B cell (primary cell): ENCODE data around the gene TRPC4AP. TPM values are rescaled to one million over a fixed set of nuclear protein-coding genes. Genes with fewer than 3 reads are reported as not detected.

Experiments used
- ATAC-seq: fragments of 200-7000 bp; cut with Tn5 transposase; one replicate; pipeline ENCODE4 v1.10.0; 2021; ENCODE audit warnings: low read depth, mild to moderate bottlenecking, moderate number of reproducible peaks, moderate library complexity
- CTCF ChIA-PET: fragments of 350-600 bp; sonication (Branson Sonifier 250); formaldehyde crosslinking; loops from one replicate; lab custom pipeline; 2021; ENCODE audit warnings: antibody characterized with exemption, inconsistent platforms; lab: Charles Lee
- POLR2A ChIA-PET: fragments of 350-600 bp; sonication (Branson Sonifier 250); formaldehyde crosslinking; loops from one replicate; lab custom pipeline; 2021; ENCODE audit warnings: antibody characterized with exemption; lab: Charles Lee
- DNase-seq: peaks from one replicate; pipeline ENCODE4 v3.0.0; 2013
- H2AFZ ChIP-seq: 2 replicates; pipeline ENCODE4 v1.6.1; 2012; ENCODE audit warnings: mild to moderate bottlenecking, low read depth, low read length; ENCODE audit not compliant: insufficient read depth, poor library complexity, severe bottlenecking
- H3K27ac ChIP-seq, 2 donors: 1 replicate in 1 of 2; 2 replicates in 1 of 2; pipeline ENCODE4 v1.5.1; 2012 to 2013; ENCODE audit warnings: low read length in 2 of 2, mild to moderate bottlenecking in 2 of 2, moderate library complexity in 1 of 2
- H3K27me3 ChIP-seq, 4 experiments: fragments of 200-600 bp in 1 of 4; sonication (generic) in 1 of 4; replicated peaks in 1 of 4; 1 replicate in 2 of 4; 2 replicates in 2 of 4; pipeline versions ENCODE4 v1.6.1 to v1.7.0; 2013 to 2016; ENCODE audit warnings: low read length in 3 of 4, mild to moderate bottlenecking in 2 of 4, mixed read lengths in 1 of 4, moderate library complexity in 1 of 4; ENCODE audit not compliant: insufficient read depth in 4 of 4, control insufficient read depth in 3 of 4; ENCODE audit errors: control extremely low read depth in 1 of 4
- H3K36me3 ChIP-seq, 2 experiments: replicated peaks in 1 of 2; 1 replicate in 1 of 2; 2 replicates in 1 of 2; pipeline versions ENCODE4 v1.6.1 to v1.7.1; 2013; ENCODE audit warnings: low read length in 1 of 2; ENCODE audit not compliant: insufficient read depth in 2 of 2, control insufficient read depth in 1 of 2; ENCODE audit errors: control extremely low read depth in 1 of 2, extremely low read depth in 1 of 2
- H3K4me1 ChIP-seq, 2 donors: fragments of 200-600 bp in 1 of 2; sonication (generic) in 1 of 2; 1 replicate in 1 of 2; 2 replicates in 1 of 2; pipeline versions ENCODE4 v1.5.1 to v1.6.1; 2013 to 2017; ENCODE audit warnings: low read length in 2 of 2; ENCODE audit not compliant: control insufficient read depth in 2 of 2, insufficient read depth in 2 of 2
- H3K4me2 ChIP-seq: replicated peaks from 2 replicates; pipeline ENCODE3; 2012; ENCODE audit warnings: mild to moderate bottlenecking, low read depth, low read length; ENCODE audit not compliant: poor library complexity, severe bottlenecking
- H3K4me3 ChIP-seq, 5 experiments: fragments of 200-600 bp in 1 of 5; sonication (generic) in 1 of 5; 1 replicate in 3 of 5; 2 replicates in 2 of 5; pipeline versions ENCODE4 v1.5.1 to v1.7.0; 2011 to 2016; ENCODE audit warnings: low read length in 4 of 5, mild to moderate bottlenecking in 4 of 5, low read depth in 2 of 5, control low read depth in 1 of 5, moderate library complexity in 1 of 5; ENCODE audit not compliant: insufficient read depth in 1 of 5; ENCODE audit errors: control extremely low read depth in 1 of 5, extremely low read depth in 1 of 5
- H3K79me2 ChIP-seq: fragments of 200-600 bp; sonication (generic); one replicate; pipeline ENCODE4 v1.6.0; 2016; ENCODE audit warnings: low read length; ENCODE audit not compliant: control insufficient read depth, insufficient read depth
- H3K9ac ChIP-seq: fragments of 200-600 bp; sonication (generic); 2 replicates; pipeline ENCODE4 v1.6.1; 2017; ENCODE audit warnings: mild to moderate bottlenecking, low read length, moderate library complexity
- H3K9me3 ChIP-seq, 3 donors: one replicate each; pipeline versions ENCODE4 v1.6.1 to v1.7.1; 2013; ENCODE audit warnings: low read length in 2 of 3; ENCODE audit not compliant: control insufficient read depth in 2 of 3, insufficient read depth in 1 of 3; ENCODE audit errors: control extremely low read depth in 1 of 3
- H4K20me1 ChIP-seq: 2 replicates; pipeline ENCODE4 v1.6.0; 2012; ENCODE audit warnings: mild to moderate bottlenecking, low read length; ENCODE audit not compliant: insufficient read depth, control insufficient read depth, poor library complexity, severe bottlenecking
- H3K27ac Mint-ChIP-seq: one replicate; pipeline ENCODE4 v1.8.0; 2021; ENCODE audit warnings: mixed read lengths
- H3K27me3 Mint-ChIP-seq: one replicate; pipeline ENCODE4 v1.8.0; 2021; ENCODE audit warnings: mixed read lengths
- H3K4me1 Mint-ChIP-seq: one replicate; pipeline ENCODE4 v1.8.0; 2021; ENCODE audit warnings: mixed read lengths
- H3K4me3 Mint-ChIP-seq: one replicate; pipeline ENCODE4 v1.8.0; 2021; ENCODE audit warnings: mixed read lengths
- H3K9me3 Mint-ChIP-seq: one replicate; pipeline ENCODE4 v1.8.0; 2022; ENCODE audit warnings: mixed read lengths; ENCODE audit not compliant: insufficient read depth
- EZH2 ChIP-seq: IDR thresholded peaks from 2 replicates; pipeline ENCODE4 v1.6.1; 2012; ENCODE audit warnings: borderline replicate concordance, low read depth, mild to moderate bottlenecking, moderate library complexity, low read length; ENCODE audit not compliant: insufficient read depth, poor library complexity, severe bottlenecking
- WGBS: methylation state at CpG from one replicate; pipeline ENCODE4 v1.1.5; 2013; ENCODE audit warnings: missing lambda C conversion rate; ENCODE audit not compliant: insufficient coverage; 5-methylcytosine and 5-hydroxymethylcytosine counted together
- intact Hi-C: fragments of 100-400 bp; cut with micrococcal nuclease; formaldehyde crosslinking; loops from one replicate; pipeline ENCODE4 v1.10.0; 2022
- polyA plus RNA-seq: library from polyadenylated mRNA; depleted of rRNA; stranded (reverse); fragments of >200 nt; gene quantifications from 2 replicates; pipeline ENCODE4 v1.2.3, GENCODE V29; 2012
- total RNA-seq, 2 donors: library from RNA; stranded (reverse); fragments of 120-200 nt in 1 of 2; gene quantifications; 1 replicate in 1 of 2; 2 replicates in 1 of 2; pipeline versions ENCODE4 v1.2.3 to v1.2.4, GENCODE V29; 2013 to 2022
- TF ChIP-seq, protein P1 (sequence below): fragments of 200-600 bp; IDR thresholded peaks from one replicate; pipeline ENCODE4 v1.8.0; 2022; ENCODE audit warnings: antibody characterized with exemption, mild to moderate bottlenecking

TRPC4AP gene
- total and polyA plus RNA-seq, 2 donors (not counting 1 experiment from before 2014, with no cell fraction given): 62.5 to 73.2 TPM

DNA sequence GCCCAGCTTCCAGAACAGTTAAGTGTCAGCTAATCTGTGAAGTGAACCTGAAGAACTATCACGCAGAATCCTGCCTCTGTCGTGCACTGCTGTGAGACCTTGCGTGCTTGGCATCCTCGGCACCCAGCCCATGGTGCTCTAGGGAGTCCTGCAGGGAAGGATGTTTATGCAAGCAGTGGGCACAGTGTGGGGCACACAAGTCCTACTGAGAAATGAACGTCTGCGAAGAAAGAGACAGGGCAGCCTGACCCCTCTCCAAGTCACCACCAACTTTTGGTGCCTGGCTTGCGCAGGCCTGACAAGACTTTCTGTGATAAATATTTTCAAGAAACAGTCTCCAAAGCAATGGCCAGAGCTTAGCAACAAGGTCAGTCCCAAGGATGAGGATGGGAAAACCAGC is 69.0 kb downstream of the TRPC4AP start:
- no peak overlapping the region for H3K27ac Mint-ChIP-seq
- no peak overlapping the region for H2AFZ ChIP-seq
- TF ChIP-seq, protein P1, sequence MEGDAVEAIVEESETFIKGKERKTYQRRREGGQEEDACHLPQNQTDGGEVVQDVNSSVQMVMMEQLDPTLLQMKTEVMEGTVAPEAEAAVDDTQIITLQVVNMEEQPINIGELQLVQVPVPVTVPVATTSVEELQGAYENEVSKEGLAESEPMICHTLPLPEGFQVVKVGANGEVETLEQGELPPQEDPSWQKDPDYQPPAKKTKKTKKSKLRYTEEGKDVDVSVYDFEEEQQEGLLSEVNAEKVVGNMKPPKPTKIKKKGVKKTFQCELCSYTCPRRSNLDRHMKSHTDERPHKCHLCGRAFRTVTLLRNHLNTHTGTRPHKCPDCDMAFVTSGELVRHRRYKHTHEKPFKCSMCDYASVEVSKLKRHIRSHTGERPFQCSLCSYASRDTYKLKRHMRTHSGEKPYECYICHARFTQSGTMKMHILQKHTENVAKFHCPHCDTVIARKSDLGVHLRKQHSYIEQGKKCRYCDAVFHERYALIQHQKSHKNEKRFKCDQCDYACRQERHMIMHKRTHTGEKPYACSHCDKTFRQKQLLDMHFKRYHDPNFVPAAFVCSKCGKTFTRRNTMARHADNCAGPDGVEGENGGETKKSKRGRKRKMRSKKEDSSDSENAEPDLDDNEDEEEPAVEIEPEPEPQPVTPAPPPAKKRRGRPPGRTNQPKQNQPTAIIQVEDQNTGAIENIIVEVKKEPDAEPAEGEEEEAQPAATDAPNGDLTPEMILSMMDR: no peak
- no peak for TF ChIP-seq EZH2
- no peak overlapping the region for H3K4me3 ChIP-seq
- H3K9ac ChIP-seq: no peak overlapping the region
- H4K20me1 ChIP-seq: no peaks in the 10 kb centered on the region
- no peaks in the 10 kb centered on the region for H3K27me3 ChIP-seq
- no peaks in the 10 kb centered on the region for H3K4me1 ChIP-seq
- ChIA-PET POLR2A (no interaction called here), CTCF (interaction anchor here (0.6 kb wide), 1 partner anchor 28 kb away, joined by 3 read pairs; no protein-coding TSS in a partner anchor)
- peaks cover 11 to 38% of the 10 kb centered on the region in 2 experiments for H3K36me3 ChIP-seq
- DNase-seq: no peak
- no peaks in the 10 kb centered on the region for H3K27me3 Mint-ChIP-seq
- peaks cover 7% of the 10 kb centered on the region for H3K4me1 Mint-ChIP-seq
- 100% methylated on average over 7 of the region's 7 CpGs for WGBS
- no peak overlapping the region for H3K4me2 ChIP-seq
- H3K27ac ChIP-seq: no peak overlapping the region
- no peaks in the 10 kb centered on the region for H3K9me3 Mint-ChIP-seq
- ATAC-seq: no peak
- no peaks in the 10 kb centered on the region for H3K9me3 ChIP-seq
- peaks cover 5% of the 10 kb centered on the region for H3K79me2 ChIP-seq
- no peak overlapping the region for H3K4me3 Mint-ChIP-seq
- intact Hi-C loops: no loop called here

DNA sequence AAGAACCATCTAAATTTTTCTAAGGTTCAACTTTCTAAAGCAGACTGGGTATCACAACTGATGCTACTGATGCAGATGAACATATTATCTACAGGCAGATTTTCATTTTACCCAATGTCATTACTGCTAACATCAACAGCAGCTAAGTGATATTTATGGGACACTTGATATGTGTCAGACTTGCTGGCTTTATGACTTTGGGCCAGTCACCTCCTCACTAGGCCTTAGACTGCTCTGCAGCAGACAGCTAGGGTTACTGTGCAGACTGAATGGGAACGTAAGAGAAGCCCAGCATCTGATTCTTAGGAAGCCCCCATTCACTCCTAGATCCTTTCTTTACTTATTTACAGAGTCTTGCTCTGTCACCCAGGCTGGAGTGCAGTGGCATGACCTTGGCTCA is 70.8 kb downstream of the TRPC4AP start:
- Mint-ChIP-seq H3K4me1 (peaks cover 3% of the 10 kb centered on the region), H3K4me3 (no peak overlapping the region), H3K27me3 (no peaks in the 10 kb centered on the region), H3K27ac (no peak overlapping the region), H3K9me3 (no peaks in the 10 kb centered on the region)
- ChIA-PET POLR2A (no interaction called here), CTCF (no interaction called here)
- Histone ChIP-seq H3K79me2 (peaks cover 5% of the 10 kb centered on the region), H3K9me3 (no peaks in the 10 kb centered on the region), H3K36me3 (peaks cover 9 to 51% of the 10 kb centered on the region in 2 experiments), H2AFZ (no peak overlapping the region), H3K4me2 (no peak overlapping the region), H3K27me3 (no peaks in the 10 kb centered on the region), H3K27ac (no peak overlapping the region), H3K4me3 (no peak overlapping the region), H4K20me1 (no peaks in the 10 kb centered on the region), H3K9ac (no peak overlapping the region), H3K4me1 (no peaks in the 10 kb centered on the region)
- WGBS: 92% methylated on average over 1 of the region's 1 CpG
- DNase-seq (no peak), ATAC-seq (no peak)
- TF ChIP-seq, protein P1: no peak
- no peak for TF ChIP-seq EZH2
- intact Hi-C loops: no loop called here
